T-cell (primary cell): ENCODE results near the gene PCDHA11. TPM values are rescaled to one million over a fixed set of nuclear protein-coding genes. Genes with fewer than 3 reads are reported as not detected.
"Not testable (repeated sequence)": the region's sequence is repeated elsewhere in the genome, so short reads cannot be mapped to it uniquely, and the experiment has no call there.

Experiments used
- ATAC-seq, 4 experiments: fragments of 200-7000 bp in 3 of 4; fragments of 150-1000 bp in 1 of 4; cut with Tn5 transposase; replicated peaks in 1 of 4; 1 replicate in 3 of 4; 2 replicates in 1 of 4; pipeline ENCODE4 v1.10.0; 2021; ENCODE audit warnings: moderate library complexity in 3 of 4, mild to moderate bottlenecking in 2 of 4, moderate number of reproducible peaks in 1 of 4
- CTCF ChIA-PET, 2 donors: fragments of 300-600 bp; sonication (Branson Sonifier 250); formaldehyde crosslinking; loops; one replicate each; lab custom pipeline; 2022; ENCODE audit warnings: antibody characterized with exemption in 2 of 2; lab: Charles Lee
- POLR2A ChIA-PET, 2 donors: fragments of 300-600 bp; sonication (Branson Sonifier 250); formaldehyde crosslinking; loops; one replicate each; lab custom pipeline; 2022; ENCODE audit warnings: antibody characterized with exemption in 2 of 2; lab: Charles Lee
- DNase-seq, 35 experiments: peaks; one replicate each; pipeline versions ENCODE4 v3.0.0 to v3.0.0-alpha.2; 2013 to 2023
- H3K27ac ChIP-seq: one replicate; pipeline ENCODE4 v1.5.1; 2013; ENCODE audit warnings: low read length
- H3K27me3 ChIP-seq, 2 experiments: replicated peaks in 1 of 2; 1 replicate in 1 of 2; 2 replicates in 1 of 2; pipeline versions ENCODE4 v1.6.1 to v1.7.0; 2013; ENCODE audit warnings: low read length in 1 of 2, mixed read lengths in 1 of 2; ENCODE audit not compliant: control insufficient read depth in 2 of 2, insufficient read depth in 2 of 2; ENCODE audit errors: extremely low read depth in 1 of 2
- H3K36me3 ChIP-seq, 2 donors: 1 replicate in 1 of 2; 2 replicates in 1 of 2; pipeline versions ENCODE4 v1.6.1 to v1.7.0; 2013; ENCODE audit warnings: low read length in 1 of 2; ENCODE audit not compliant: control insufficient read depth in 2 of 2, insufficient read depth in 1 of 2; ENCODE audit errors: extremely low read depth in 1 of 2
- H3K4me1 ChIP-seq, 2 experiments: 1 replicate in 1 of 2; 2 replicates in 1 of 2; pipeline versions ENCODE4 v1.6.1 to v1.7.0; 2013; ENCODE audit warnings: low read length in 2 of 2, mixed read lengths in 1 of 2; ENCODE audit not compliant: insufficient read depth in 2 of 2, control insufficient read depth in 1 of 2; ENCODE audit errors: extremely low read depth in 1 of 2
- H3K4me3 ChIP-seq, 2 donors: 1 replicate in 1 of 2; 2 replicates in 1 of 2; pipeline versions ENCODE4 v1.5.1 to v1.7.0; 2013; ENCODE audit warnings: mild to moderate bottlenecking in 2 of 2, low read length in 1 of 2, moderate library complexity in 1 of 2; ENCODE audit not compliant: control insufficient read depth in 1 of 2; ENCODE audit errors: extremely low read depth in 1 of 2
- H3K9me3 ChIP-seq: 2 replicates; pipeline ENCODE4 v1.7.0; 2013
- H3K27ac Mint-ChIP-seq, 2 donors: one replicate each; pipeline ENCODE4 v1.8.0; 2020 to 2021; ENCODE audit warnings: mild to moderate bottlenecking in 2 of 2, mixed read lengths in 2 of 2
- H3K27me3 Mint-ChIP-seq, 2 donors: one replicate each; pipeline ENCODE4 v1.8.0; 2021 to 2022; ENCODE audit warnings: mixed read lengths in 2 of 2
- H3K36me3 Mint-ChIP-seq: one replicate; pipeline ENCODE4 v1.8.0; 2021; ENCODE audit warnings: mixed read lengths
- H3K4me1 Mint-ChIP-seq, 3 donors: one replicate each; pipeline ENCODE4 v1.8.0; 2020 to 2022; ENCODE audit warnings: mixed read lengths in 3 of 3, mild to moderate bottlenecking in 1 of 3
- H3K4me3 Mint-ChIP-seq, 3 donors: one replicate each; pipeline ENCODE4 v1.8.0; 2020 to 2022; ENCODE audit warnings: mild to moderate bottlenecking in 3 of 3, mixed read lengths in 3 of 3, moderate library complexity in 3 of 3
- H3K9me3 Mint-ChIP-seq, 3 donors: one replicate each; pipeline ENCODE4 v1.8.0; 2020 to 2022; ENCODE audit warnings: mixed read lengths in 3 of 3
- WGBS: methylation state at CpG from one replicate; pipeline ENCODE4 v1.1.5; 2013; ENCODE audit warnings: missing lambda C conversion rate; ENCODE audit not compliant: insufficient coverage; 5-methylcytosine and 5-hydroxymethylcytosine counted together
- total RNA-seq, 35 experiments: library from RNA in 6 of 35; stranded (reverse) in 6 of 35; fragments of 120-200 nt in 1 of 35; gene quantifications; one replicate each; pipeline versions ENCODE4 v1.2.1 to v1.2.4 and lab custom pipeline; 2013 to 2026

The PCDHA11 gene
- total RNA-seq, 5 donors from 2014 or later (not counting 1 experiment from before 2014, with no cell fraction given), result not detected

- Histone ChIP-seq H3K36me3 (no peaks in the 10 kb centered on the region), H3K27ac (no peak overlapping the region), H3K9me3 (no peaks in the 10 kb centered on the region), H3K27me3 (peaks cover 0 to 27% of the 10 kb centered on the region in 2 experiments), H3K4me3 (no peak overlapping the region), H3K4me1 (no peaks in the 10 kb centered on the region)
- DNase-seq (no peak), ATAC-seq (no peak)
- Mint-ChIP-seq H3K4me1 (no peaks in the 10 kb centered on the region), H3K9me3 (peaks cover 8 to 27% (median 17%) of the 10 kb centered on the region in 3 donors), H3K27ac (no peak overlapping the region), H3K4me3 (no peak overlapping the region), H3K27me3 (peaks cover 31 to 44% of the 10 kb centered on the region in 2 donors), H3K36me3 (peaks cover 11% of the 10 kb centered on the region)
- ChIA-PET POLR2A (no interaction called here), CTCF (no interaction called here)
- WGBS, result 38% methylated on average over 7 of the region's 18 CpGs
These were observed 40.4 kb upstream of the PCDHA11 start for GRCh38 chr5:140828362-140828737.

DNA sequence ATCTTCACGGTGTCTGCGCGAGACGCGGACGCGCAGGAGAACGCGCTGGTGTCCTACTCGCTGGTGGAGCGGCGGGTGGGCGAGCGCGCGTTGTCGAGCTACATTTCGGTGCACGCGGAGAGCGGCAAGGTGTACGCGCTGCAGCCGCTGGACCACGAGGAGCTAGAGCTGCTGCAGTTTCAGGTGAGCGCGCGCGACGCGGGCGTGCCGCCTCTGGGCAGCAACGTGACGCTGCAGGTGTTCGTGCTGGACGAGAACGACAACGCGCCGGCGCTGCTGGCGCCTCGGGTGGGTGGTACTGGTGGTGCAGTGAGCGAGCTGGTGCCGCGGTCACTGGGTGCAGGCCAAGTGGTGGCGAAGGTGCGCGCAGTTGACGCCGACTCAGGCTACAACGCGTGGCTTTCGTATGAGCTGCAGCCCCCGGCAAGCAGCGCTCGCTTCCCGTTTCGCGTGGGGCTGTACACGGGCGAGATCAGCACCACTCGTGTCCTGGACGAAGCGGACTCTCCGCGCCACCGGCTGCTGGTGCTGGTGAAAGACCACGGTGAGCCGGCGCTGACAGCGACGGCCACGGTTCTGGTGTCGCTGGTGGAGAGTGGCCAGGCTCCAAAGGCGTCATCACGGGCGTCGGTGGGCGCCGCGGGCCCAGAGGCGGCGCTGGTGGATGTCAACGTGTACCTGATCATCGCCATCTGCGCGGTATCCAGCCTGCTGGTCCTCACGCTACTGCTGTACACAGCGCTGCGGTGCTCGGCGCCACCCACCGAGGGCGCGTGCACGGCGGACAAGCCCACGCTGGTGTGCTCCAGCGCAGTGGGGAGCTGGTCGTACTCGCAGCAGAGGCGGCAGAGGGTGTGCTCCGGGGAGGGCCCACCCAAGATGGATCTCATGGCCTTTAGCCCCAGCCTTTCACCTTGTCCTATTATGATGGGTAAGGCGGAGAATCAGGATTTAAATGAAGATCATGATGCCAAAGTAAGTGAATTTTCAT lies 39.0 kb upstream of the PCDHA11 start:
- H3K4me1 Mint-ChIP-seq, CTCF ChIA-PET, H3K4me1 ChIP-seq, H3K27ac ChIP-seq, H3K9me3 ChIP-seq, H3K36me3 ChIP-seq, H3K4me3 ChIP-seq, DNase-seq, POLR2A ChIA-PET, H3K4me3 Mint-ChIP-seq, ATAC-seq, H3K27ac Mint-ChIP-seq: not testable (repeated sequence)
- WGBS, result 61% methylated on average over 95 of the region's 106 CpGs
- H3K27me3 ChIP-seq, result peaks cover 0 to 23% of the 10 kb centered on the region in 2 experiments
- peaks cover 8 to 31% (median 23%) of the 10 kb centered on the region in 3 donors for H3K9me3 Mint-ChIP-seq
- H3K36me3 Mint-ChIP-seq, result peaks cover 11% of the 10 kb centered on the region
- peaks cover 40 to 52% of the 10 kb centered on the region in 2 donors for H3K27me3 Mint-ChIP-seq

- Histone ChIP-seq H3K27me3 (peaks cover 0 to 21% of the 10 kb centered on the region in 2 experiments), H3K9me3 (no peaks in the 10 kb centered on the region), H3K27ac (no peak within 1 kb of the TSS), H3K4me3 (no peak within 1 kb of the TSS), H3K36me3 (no peaks in the 10 kb centered on the region), H3K4me1 (no peaks in the 10 kb centered on the region)
- H3K4me3 Mint-ChIP-seq, result no peak within 1 kb of the TSS
- peak within 1 kb of the TSS in 1 of 2 donors; percentile 23 for H3K27ac Mint-ChIP-seq
- no CpG with 5 or more reads among the region's 8 CpGs for WGBS
- peaks cover 0 to 3% (median 0%) of the 10 kb centered on the region in 3 donors for H3K4me1 Mint-ChIP-seq
- CTCF ChIA-PET, result no interaction called here
- peaks cover 8 to 19% (median 15%) of the 10 kb centered on the region in 3 donors for H3K9me3 Mint-ChIP-seq
- no peak for DNase-seq
- POLR2A ChIA-PET, result no interaction called here
- no peak for ATAC-seq
- H3K36me3 Mint-ChIP-seq, result peaks cover 4% of the 10 kb centered on the region
- peaks cover 28 to 34% of the 10 kb centered on the region in 2 donors for H3K27me3 Mint-ChIP-seq
These were observed 34.8 kb upstream of the PCDHA11 start, which contains the start of gene PCDHA7 for GRCh38 chr5:140833993-140834392. PCDHA7 (plus strand) TSS chr5:140834269; CDS start chr5:140834384, 115 bp downstream.

DNA sequence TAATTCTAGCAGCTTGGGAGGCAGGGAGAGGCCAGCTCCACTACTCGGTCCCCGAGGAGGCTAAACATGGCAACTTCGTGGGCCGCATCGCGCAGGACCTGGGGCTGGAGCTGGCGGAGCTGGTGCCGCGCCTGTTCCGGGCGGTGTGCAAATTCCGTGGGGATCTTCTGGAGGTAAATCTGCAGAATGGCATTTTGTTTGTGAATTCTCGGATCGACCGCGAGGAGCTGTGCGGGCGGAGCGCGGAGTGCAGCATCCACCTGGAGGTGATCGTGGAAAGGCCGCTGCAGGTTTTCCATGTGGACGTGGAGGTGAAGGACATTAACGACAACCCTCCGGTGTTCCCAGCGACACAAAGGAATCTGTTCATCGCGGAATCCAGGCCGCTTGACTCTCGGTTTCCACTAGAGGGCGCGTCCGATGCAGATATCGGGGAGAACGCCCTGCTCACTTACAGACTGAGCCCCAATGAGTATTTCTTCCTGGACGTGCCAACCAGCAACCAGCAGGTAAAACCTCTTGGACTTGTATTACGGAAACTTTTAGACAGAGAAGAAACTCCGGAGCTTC lies 34.2 kb upstream of the PCDHA11 start:
- not testable (repeated sequence) for H3K36me3 ChIP-seq, H3K27ac Mint-ChIP-seq
- peaks cover 30 to 37% of the 10 kb centered on the region in 2 donors for H3K27me3 Mint-ChIP-seq

GRCh38 chr5:140835622-140836510 lies 32.9 kb upstream of the PCDHA11 start:
- Mint-ChIP-seq H3K27me3 (peaks cover 38 to 41% of the 10 kb centered on the region in 2 donors), H3K4me3 (no peak overlapping the region), H3K4me1 (peaks cover 0 to 5% (median 0%) of the 10 kb centered on the region in 3 donors), H3K27ac (no peak overlapping the region), H3K36me3 (peaks cover 4% of the 10 kb centered on the region), H3K9me3 (peaks cover 15 to 28% (median 17%) of the 10 kb centered on the region in 3 donors)
- ChIA-PET POLR2A (no interaction called here), CTCF (no interaction called here)
- Histone ChIP-seq H3K4me3 (no peak overlapping the region), H3K4me1 (no peaks in the 10 kb centered on the region), H3K9me3 (no peaks in the 10 kb centered on the region), H3K36me3 (no peaks in the 10 kb centered on the region), H3K27me3 (peaks cover 0 to 15% of the 10 kb centered on the region in 2 experiments), H3K27ac (no peak overlapping the region)
- 63% methylated on average over 103 of the region's 103 CpGs for WGBS
- ATAC-seq (no peak), DNase-seq (no peak)

More for the DNA sequence above, 34.2 kb upstream of the PCDHA11 start:
- peaks cover 8 to 19% (median 15%) of the 10 kb centered on the region in 3 donors for H3K9me3 Mint-ChIP-seq
- CTCF ChIA-PET, POLR2A ChIA-PET, H3K4me3 ChIP-seq, H3K4me3 Mint-ChIP-seq, H3K9me3 ChIP-seq, ATAC-seq, DNase-seq, H3K36me3 Mint-ChIP-seq, H3K4me1 Mint-ChIP-seq, H3K27ac ChIP-seq, H3K4me1 ChIP-seq: not testable (repeated sequence)
- WGBS, result 47% methylated on average over 19 of the region's 38 CpGs
- peaks cover 0 to 21% of the 10 kb centered on the region in 2 experiments for H3K27me3 ChIP-seq
